CD4-positive, alpha-beta T cell treated with Interleukin-12 subunit alpha and Interleukin-12 subunit beta, for 1 hour (primary cell): ENCODE results near the gene MLANA.

Experiments used
- DNase-seq: peaks from one replicate; pipeline ENCODE4 v3.0.0-alpha.2; 2020

The MLANA gene

GRCh38 chr9:5890641-5891040 is at the start of gene MLANA:
Gene MLANA, plus strand, starts transcription at chr9:5890889. Its CDS starts 1,586 bp downstream, at chr9:5892475.
- no peak for DNase-seq

GRCh38 chr9:5841771-5842573 is 48.7 kb upstream of the MLANA start:
- peak; percentile 74 for DNase-seq

- DNase-seq = no peak
These were observed 47.5 kb upstream of the MLANA start for GRCh38 chr9:5842929-5843793.

GRCh38 chr9:5843794-5844471 is 46.8 kb upstream of the MLANA start:
- DNase-seq = no peak

GRCh38 chr9:5845157-5845531 is 45.5 kb upstream of the MLANA start:
- DNase-seq = no peak

- DNase-seq = no peak
These were observed 44.6 kb upstream of the MLANA start for GRCh38 chr9:5846096-5846495.

GRCh38 chr9:5846501-5846921 is 44.2 kb upstream of the MLANA start:
- DNase-seq = no peak

GRCh38 chr9:5848372-5848882 is 42.3 kb upstream of the MLANA start:
- no peak for DNase-seq

- no peak for DNase-seq
These were observed 40.0 kb upstream of the MLANA start for GRCh38 chr9:5850724-5851122.

GRCh38 chr9:5851445-5851844 is 39.2 kb upstream of the MLANA start:
- peak; percentile 40 for DNase-seq

- no peak for DNase-seq
These were observed 37.7 kb upstream of the MLANA start for GRCh38 chr9:5852987-5853386.

GRCh38 chr9:5853617-5854016 is 37.1 kb upstream of the MLANA start:
- no peak for DNase-seq

- no peak for DNase-seq
These were observed 36.5 kb upstream of the MLANA start for GRCh38 chr9:5854063-5854790.

GRCh38 chr9:5857928-5858327 is 32.8 kb upstream of the MLANA start:
- no peak for DNase-seq

GRCh38 chr9:5858833-5859232 is 31.9 kb upstream of the MLANA start:
- DNase-seq = no peak

- DNase-seq = no peak
These were observed 27.5 kb upstream of the MLANA start for GRCh38 chr9:5863092-5863746.

GRCh38 chr9:5864446-5864845 is 26.2 kb upstream of the MLANA start:
- no peak for DNase-seq

- DNase-seq = no peak
These were observed 24.4 kb upstream of the MLANA start for GRCh38 chr9:5866272-5866671.

GRCh38 chr9:5866685-5867084 is 24.0 kb upstream of the MLANA start:
- no peak for DNase-seq

GRCh38 chr9:5868235-5868634 is 22.5 kb upstream of the MLANA start:
- DNase-seq = no peak

GRCh38 chr9:5869315-5870019 is 21.2 kb upstream of the MLANA start:
- DNase-seq = peak; percentile 16

- DNase-seq = no peak
These were observed 20.7 kb upstream of the MLANA start for GRCh38 chr9:5870020-5870339.
